ENCODE measurements around the gene SUPT16H.

The SUPT16H gene

GRCh38 chr14:21302013-21302835 is 81.6 kb downstream of the SUPT16H start:
- no peak for DNase-seq (ENCODE audit: low read depth in 4 of 4, low spot score in 1 of 4)

Measured in stimulated activated CD4-positive, alpha-beta T cell treated with anti-CD3 and anti-CD28 coated beads, Interleukin-1b, Interleukin-23, amount 100 ng/mL, for 24 hours (primary cell).